RPMI8226 (cell line): ENCODE measurements around the gene TRIM52.
A peak's percentile ranks its signal among the peaks of the same experiment; 100 is the strongest.
"Not testable (repeated sequence)": the region's sequence is repeated elsewhere in the genome, so short reads cannot be mapped to it uniquely, and the experiment has no call there.

Experiments used
- DNase-seq: peaks from one replicate; pipeline ENCODE4 v3.0.0-alpha.2; 2015

Gene TRIM52

GRCh38 chr5:181212080-181212479 is 48.9 kb downstream of the TRIM52 start:
- no peak for DNase-seq

GRCh38 chr5:181211208-181211607 is 49.7 kb downstream of the TRIM52 start:
- no peak for DNase-seq

DNA sequence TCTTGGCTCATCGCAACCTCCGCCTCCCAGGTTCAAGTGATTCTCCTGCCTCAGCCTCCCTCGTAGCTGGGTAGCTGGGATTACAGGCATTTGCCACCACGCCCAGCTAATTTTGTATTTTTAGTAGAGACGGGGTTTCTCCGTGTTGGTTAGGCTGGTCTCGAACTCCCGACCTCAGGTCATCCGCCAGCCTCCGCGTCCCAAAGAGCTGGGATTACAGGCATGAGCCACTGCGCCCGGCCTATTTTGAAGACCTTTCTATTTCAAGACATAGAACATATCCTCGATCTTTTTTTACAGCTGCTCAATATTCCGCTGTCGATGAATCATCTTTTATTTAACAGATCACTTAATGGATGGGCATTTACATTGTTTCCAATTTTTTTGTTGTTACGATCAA is 50.2 kb downstream of the TRIM52 start:
- DNase-seq, result not testable (repeated sequence)

- not testable (repeated sequence) for DNase-seq
Measured at GRCh38 chr5:181210148-181210547, 50.8 kb downstream of the TRIM52 start.

DNA sequence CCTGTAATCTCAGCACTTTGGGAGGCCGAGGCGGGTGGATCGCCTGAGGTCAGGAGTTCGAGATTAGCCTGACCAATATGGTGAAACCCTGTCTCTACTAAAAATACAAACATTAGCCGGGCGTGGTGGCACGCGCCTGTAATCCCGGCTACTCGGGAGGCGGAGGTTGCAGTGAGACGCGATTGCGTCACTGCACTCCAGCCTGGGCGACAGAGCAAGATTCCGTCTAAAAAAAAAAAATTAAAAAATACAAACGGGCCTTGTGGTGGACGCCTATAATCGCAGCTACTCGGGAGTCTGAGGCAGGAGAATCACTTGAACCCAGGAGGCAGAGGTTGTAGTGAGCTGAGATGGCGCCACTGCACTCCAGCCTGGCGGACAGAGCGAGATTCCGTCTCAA is 51.9 kb downstream of the TRIM52 start:
- not testable (repeated sequence) for DNase-seq

DNA sequence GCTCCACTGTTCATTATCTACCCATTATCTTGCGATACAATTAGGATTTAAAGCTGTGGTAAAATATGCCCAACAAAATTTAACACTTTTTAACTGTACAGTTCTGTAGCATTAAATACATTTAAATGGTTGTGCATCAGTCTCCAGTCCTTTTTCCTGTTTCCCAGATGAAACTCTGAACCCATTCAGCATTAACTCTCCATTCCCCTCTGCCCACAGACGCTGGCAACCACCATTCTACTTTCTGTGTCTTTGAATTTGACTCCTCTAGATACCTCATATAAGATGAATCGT is 53.0 kb downstream of the TRIM52 start:
- DNase-seq, result no peak

DNA sequence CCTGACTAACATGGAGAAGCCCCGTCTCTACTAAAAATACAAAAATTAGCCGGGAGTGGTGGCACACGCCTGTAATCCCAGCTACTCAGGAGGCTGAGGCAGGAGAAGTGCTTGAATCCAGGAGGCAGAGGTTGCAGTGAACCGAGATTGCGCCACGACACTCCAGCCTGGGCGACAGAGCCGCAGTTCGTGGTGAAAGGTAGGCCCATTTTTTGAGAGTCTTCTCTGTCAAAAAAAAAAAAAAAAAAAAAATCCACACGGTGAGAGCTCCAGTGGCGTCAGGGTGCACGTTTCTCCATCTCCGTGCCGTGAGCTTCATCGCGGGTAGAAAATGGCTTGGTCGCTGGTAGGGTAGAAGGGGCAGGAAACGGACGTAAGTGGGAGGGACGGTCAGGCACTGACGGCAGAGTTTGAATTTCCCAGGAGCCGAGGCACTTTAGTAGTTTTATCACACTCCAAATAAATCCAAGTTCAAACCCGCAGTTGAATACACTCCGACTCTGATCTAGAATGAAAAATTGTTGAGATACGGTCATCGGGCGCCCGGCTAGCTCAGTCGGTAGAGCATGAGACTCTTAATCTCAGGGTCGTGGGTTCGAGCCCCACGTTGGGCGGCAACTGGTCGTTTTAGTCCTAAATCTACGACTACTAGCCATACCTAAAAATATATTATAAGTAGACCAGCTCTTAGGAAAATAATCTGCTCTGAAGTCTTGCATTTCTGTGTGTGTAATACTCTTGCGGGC is 53.6 kb downstream of the TRIM52 start:
- DNase-seq, result peak; percentile 91

GRCh38 chr5:181205761-181206649 is 54.9 kb downstream of the TRIM52 start:
- DNase-seq, result no peak
